Measurements from ENCODE around the gene ZNF236. TPM values are rescaled to one million over a fixed set of nuclear protein-coding genes. Genes with fewer than 3 reads are reported as not detected.

ZNF236 gene
- total and polyA plus RNA-seq, 4 donors = 0.83 to 8.2 (median 5.0) TPM

- Histone ChIP-seq H3K9ac (ENCODE audit: low read depth in 1 of 2, low read length in 2 of 2) (no peak overlapping the region), H3K27ac (ENCODE audit: low read depth in 1 of 2, low read length in 2 of 2) (no peak overlapping the region), H3K9me3 (ENCODE audit: control insufficient read depth in 4 of 4, low read length in 3 of 4) (no peaks in the 10 kb centered on the region), H3K4me1 (ENCODE audit: control insufficient read depth in 4 of 4, insufficient read depth in 4 of 4, low read length in 3 of 4) (peaks cover 4 to 11% (median 8%) of the 10 kb centered on the region in 4 donors), H3K36me3 (ENCODE audit: control insufficient read depth in 4 of 4, insufficient read depth in 3 of 4, low read depth in 1 of 4, low read length in 3 of 4) (no peaks in the 10 kb centered on the region), H3K4me3 (ENCODE audit: low read depth in 1 of 3, low read length in 3 of 3) (no peak overlapping the region), H3K27me3 (ENCODE audit: control insufficient read depth in 4 of 4, insufficient read depth in 4 of 4, low read length in 3 of 4) (no peaks in the 10 kb centered on the region)
- WGBS = 75% methylated on average over 4 of the region's 4 CpGs
- TF ChIP-seq JUND (IDR thresholded peaks at IDR 0.05) = no peak
- TF ChIP-seq RXRA (IDR thresholded peaks at IDR 0.05) = no peak
- TF ChIP-seq REST (IDR thresholded peaks at IDR 0.05) = no peak
- TF ChIP-seq ATF3 (IDR thresholded peaks at IDR 0.05) = no peak
- no peak for TF ChIP-seq ZBTB33 (IDR thresholded peaks at IDR 0.05)
- no peak for TF ChIP-seq SP1 (IDR thresholded peaks at IDR 0.05)
- TF ChIP-seq YY1 (IDR thresholded peaks at IDR 0.05) = no peak
- no peak for TF ChIP-seq CTCF (IDR thresholded peaks at IDR 0.05; ENCODE audit: low read depth, low read length, missing input control)
- no peak for TF ChIP-seq MAX (IDR thresholded peaks at IDR 0.05)
- TF ChIP-seq RAD21 (IDR thresholded peaks at IDR 0.05) = no peak
- no peak for TF ChIP-seq FOXA1 (IDR thresholded peaks at IDR 0.05)
- TF ChIP-seq FOXA2 (IDR thresholded peaks at IDR 0.05) = no peak
- no peak for TF ChIP-seq EGR1 (IDR thresholded peaks at IDR 0.05; ENCODE audit: low read depth in 2 of 2)
- no peak for TF ChIP-seq GABPA (IDR thresholded peaks at IDR 0.05 in 1 of 2, conservative IDR thresholded peaks at IDR 0.05 in 1 of 2)
- no peak for DNase-seq (ENCODE audit: low spot score)
These were observed 16.9 kb downstream of the ZNF236 start for GRCh38 chr18:76839086-76839794.

Measured in liver (tissue), 9 donors.